Eye (tissue), 1 donor: Measurements from ENCODE around the gene AP1M2.
"Not testable (repeated sequence)": the region's sequence is repeated elsewhere in the genome, so short reads cannot be mapped to it uniquely, and the experiment has no call there.

Source experiments
- DNase-seq: peaks from one replicate; pipeline ENCODE4 v3.0.0-alpha.2; 2015

Gene AP1M2

GRCh38 chr19:10600149-10600548 lies 13.0 kb upstream of the AP1M2 start:
- no peak for DNase-seq

GRCh38 chr19:10593820-10594637 lies 6.9 kb upstream of the AP1M2 start:
- DNase-seq, result no peak

GRCh38 chr19:10593148-10593547 lies 6.0 kb upstream of the AP1M2 start:
- no peak for DNase-seq

GRCh38 chr19:10587839-10588150 lies 683 bp upstream of the AP1M2 start:
- DNase-seq, result no peak

GRCh38 chr19:10586396-10586795 lies 716 bp downstream of the AP1M2 start:
- DNase-seq, result no peak

- DNase-seq, result no peak
Measured at GRCh38 chr19:10583036-10583776, 3.9 kb downstream of the AP1M2 start.

- DNase-seq, result no peak
Measured at GRCh38 chr19:10582091-10582490, 5.0 kb downstream of the AP1M2 start.

GRCh38 chr19:10580979-10581631 lies 6.0 kb downstream of the AP1M2 start:
- DNase-seq, result peak; percentile 97

GRCh38 chr19:10577951-10578350 lies 9.2 kb downstream of the AP1M2 start:
- DNase-seq, result no peak

GRCh38 chr19:10575011-10575716 lies 11.9 kb downstream of the AP1M2 start:
- no peak for DNase-seq

- DNase-seq, result no peak
Measured at GRCh38 chr19:10574462-10574861, 12.7 kb downstream of the AP1M2 start.

GRCh38 chr19:10573793-10574192 lies 13.3 kb downstream of the AP1M2 start:
- DNase-seq, result not testable (repeated sequence)

- peak; percentile 100 for DNase-seq
Measured at GRCh38 chr19:10568826-10569651, 18.1 kb downstream of the AP1M2 start, which contains the start of gene CDKN2D. TSS of gene CDKN2D (minus strand) at chr19:10568979. CDS start at chr19:10568653, 326 bp downstream.

GRCh38 chr19:10568062-10568825 lies 18.9 kb downstream of the AP1M2 start:
- DNase-seq, result peak; percentile 51

GRCh38 chr19:10567656-10568055 lies 19.5 kb downstream of the AP1M2 start:
- no peak for DNase-seq

- DNase-seq, result peak; percentile 39
Measured at GRCh38 chr19:10566658-10567410, 20.3 kb downstream of the AP1M2 start.

GRCh38 chr19:10566408-10566657 lies 20.8 kb downstream of the AP1M2 start:
- DNase-seq, result no peak

GRCh38 chr19:10565567-10566407 lies 21.3 kb downstream of the AP1M2 start, which contains the start of gene KRI1:
TSS of gene KRI1 (minus strand) at chr19:10566010. CDS start at chr19:10565999, 11 bp downstream.
- DNase-seq, result peak; percentile 99

GRCh38 chr19:10565028-10565566 lies 22.0 kb downstream of the AP1M2 start:
- peak; percentile 74 for DNase-seq
